PFSK-1 (cell line): Measurements from ENCODE around the gene LDLRAD3.
A peak's percentile ranks its signal among the peaks of the same experiment; 100 is the strongest.

ENCODE experiments used
- FOXP2 ChIP-seq: optimal IDR thresholded peaks from 2 replicates; pipeline ENCODE3; 2011; ENCODE audit warnings: borderline replicate concordance, control low read depth, inconsistent platforms; ENCODE audit not compliant: insufficient read depth; ENCODE audit errors: extremely low read length, extremely low read depth
- POLR2AphosphoS5 ChIP-seq: IDR thresholded peaks from 2 replicates; pipeline ENCODE4 v1.6.1; 2012; ENCODE audit warnings: low read depth, mild to moderate bottlenecking, control low read depth, low read length, moderate library complexity
- SIN3A ChIP-seq: IDR thresholded peaks from 2 replicates; pipeline ENCODE4 v1.6.1; 2012; ENCODE audit warnings: mild to moderate bottlenecking, low read length, moderate library complexity, borderline replicate concordance; ENCODE audit not compliant: insufficient read depth
- TAF1 ChIP-seq: IDR thresholded peaks from 2 replicates; pipeline ENCODE4 v1.6.1; 2012; ENCODE audit warnings: low read length, control low read depth, borderline replicate concordance; ENCODE audit not compliant: insufficient read depth
- TF ChIP-seq, protein P1 (sequence below), 2 experiments: IDR thresholded peaks; 2 replicates each; pipeline versions ENCODE4 v1.6.1 to v1.8.0; 2011 to 2012; ENCODE audit warnings: low read depth in 2 of 2, low read length in 2 of 2, control low read depth in 1 of 2, inconsistent platforms in 1 of 2, mild to moderate bottlenecking in 1 of 2, moderate library complexity in 1 of 2; ENCODE audit not compliant: insufficient read depth in 1 of 2

Gene LDLRAD3

DNA sequence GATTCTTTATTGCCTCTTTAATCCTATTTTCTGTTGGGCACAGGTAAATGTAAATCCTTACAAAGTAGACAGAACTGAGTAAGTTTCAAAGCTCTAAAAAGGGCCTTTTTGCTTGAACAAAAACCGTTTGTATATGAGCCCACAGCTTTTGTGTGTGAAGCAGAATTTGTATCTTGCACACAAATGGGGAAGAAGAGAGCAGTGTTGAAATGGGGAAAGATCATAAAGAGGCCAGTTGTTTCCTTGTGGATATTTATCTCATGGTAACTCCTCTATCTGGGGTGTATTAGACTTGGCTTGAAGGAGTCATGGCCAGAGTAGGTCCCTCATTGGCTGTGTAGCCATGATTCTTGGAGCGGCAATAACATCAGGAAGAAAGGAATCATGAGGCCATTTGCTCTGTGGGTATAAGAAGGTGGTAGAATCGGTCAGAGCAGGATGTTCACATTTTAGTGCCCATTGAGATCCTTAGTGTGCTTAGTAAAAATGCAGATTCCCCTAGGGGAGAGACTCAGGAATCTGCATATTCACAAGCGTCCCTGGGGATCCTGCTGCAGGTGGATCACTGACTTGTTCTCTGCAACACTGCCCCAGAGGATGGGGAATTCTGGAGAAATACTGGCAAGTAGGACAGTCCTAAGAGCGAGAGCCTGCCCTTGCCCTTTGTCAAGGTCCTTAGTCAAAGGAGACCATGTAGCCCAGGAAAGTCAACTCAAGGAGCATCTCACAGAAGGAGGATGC is 126.5 kb downstream of the LDLRAD3 start:
- no peak for TF ChIP-seq TAF1
- no peak for TF ChIP-seq POLR2AphosphoS5
- TF ChIP-seq SIN3A = no peak

DNA sequence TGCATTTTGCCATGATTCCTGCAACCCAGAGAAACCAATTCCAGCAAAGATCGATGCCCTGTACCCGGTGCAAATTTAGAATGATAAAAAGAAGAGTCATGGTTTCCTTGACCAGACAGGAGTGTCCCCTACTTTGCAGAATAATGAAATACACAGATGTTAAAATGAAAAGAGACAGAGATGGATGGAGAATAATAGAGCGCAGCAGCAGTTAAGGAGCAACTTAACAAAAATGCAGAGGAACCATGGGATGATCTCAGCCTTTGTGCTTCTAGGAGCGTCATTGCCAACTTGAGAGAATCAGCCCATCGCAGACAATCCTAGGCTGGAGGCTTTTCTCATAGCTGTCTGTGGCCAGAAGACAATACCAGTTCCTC is 127.1 kb downstream of the LDLRAD3 start:
- TF ChIP-seq, protein P1, sequence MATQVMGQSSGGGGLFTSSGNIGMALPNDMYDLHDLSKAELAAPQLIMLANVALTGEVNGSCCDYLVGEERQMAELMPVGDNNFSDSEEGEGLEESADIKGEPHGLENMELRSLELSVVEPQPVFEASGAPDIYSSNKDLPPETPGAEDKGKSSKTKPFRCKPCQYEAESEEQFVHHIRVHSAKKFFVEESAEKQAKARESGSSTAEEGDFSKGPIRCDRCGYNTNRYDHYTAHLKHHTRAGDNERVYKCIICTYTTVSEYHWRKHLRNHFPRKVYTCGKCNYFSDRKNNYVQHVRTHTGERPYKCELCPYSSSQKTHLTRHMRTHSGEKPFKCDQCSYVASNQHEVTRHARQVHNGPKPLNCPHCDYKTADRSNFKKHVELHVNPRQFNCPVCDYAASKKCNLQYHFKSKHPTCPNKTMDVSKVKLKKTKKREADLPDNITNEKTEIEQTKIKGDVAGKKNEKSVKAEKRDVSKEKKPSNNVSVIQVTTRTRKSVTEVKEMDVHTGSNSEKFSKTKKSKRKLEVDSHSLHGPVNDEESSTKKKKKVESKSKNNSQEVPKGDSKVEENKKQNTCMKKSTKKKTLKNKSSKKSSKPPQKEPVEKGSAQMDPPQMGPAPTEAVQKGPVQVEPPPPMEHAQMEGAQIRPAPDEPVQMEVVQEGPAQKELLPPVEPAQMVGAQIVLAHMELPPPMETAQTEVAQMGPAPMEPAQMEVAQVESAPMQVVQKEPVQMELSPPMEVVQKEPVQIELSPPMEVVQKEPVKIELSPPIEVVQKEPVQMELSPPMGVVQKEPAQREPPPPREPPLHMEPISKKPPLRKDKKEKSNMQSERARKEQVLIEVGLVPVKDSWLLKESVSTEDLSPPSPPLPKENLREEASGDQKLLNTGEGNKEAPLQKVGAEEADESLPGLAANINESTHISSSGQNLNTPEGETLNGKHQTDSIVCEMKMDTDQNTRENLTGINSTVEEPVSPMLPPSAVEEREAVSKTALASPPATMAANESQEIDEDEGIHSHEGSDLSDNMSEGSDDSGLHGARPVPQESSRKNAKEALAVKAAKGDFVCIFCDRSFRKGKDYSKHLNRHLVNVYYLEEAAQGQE (IDR thresholded peaks at IDR 0.05; ENCODE audit: insufficient read depth in 1 of 2, low read depth in 2 of 2, low read length in 2 of 2) = no peak
- TF ChIP-seq POLR2AphosphoS5 (no peak), FOXP2 (no peak), TAF1 (no peak), SIN3A (no peak)

DNA sequence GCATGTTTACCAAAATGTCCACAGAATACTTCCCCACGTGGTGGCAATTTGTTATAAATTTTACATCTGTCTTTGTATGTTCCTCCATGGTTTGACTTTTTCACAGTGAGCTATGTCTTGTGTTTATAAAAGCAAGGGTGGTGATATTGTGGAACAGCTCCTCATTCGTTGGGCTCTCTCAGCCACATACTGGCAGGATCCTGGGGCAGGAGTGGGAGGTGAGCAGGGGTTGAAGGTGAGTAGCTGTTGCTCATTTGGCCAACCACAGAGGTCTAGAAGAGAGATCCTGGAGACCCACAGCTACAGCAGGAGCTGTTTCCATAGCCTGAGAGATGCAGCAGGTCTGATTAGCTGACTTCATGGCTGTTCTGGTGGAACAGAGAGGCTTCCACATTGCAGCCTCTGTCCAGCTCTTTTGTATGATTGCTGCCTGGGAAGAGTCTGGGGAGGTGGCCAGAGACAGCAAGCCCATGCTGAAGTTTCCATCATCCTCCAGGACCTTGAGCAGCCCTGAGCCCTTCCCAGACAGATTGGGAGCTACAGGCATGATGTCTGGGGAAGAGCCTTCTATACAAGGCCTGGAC is 128.1 kb downstream of the LDLRAD3 start:
- TF ChIP-seq FOXP2 = no peak
- TF ChIP-seq, protein P1 (IDR thresholded peaks at IDR 0.05; ENCODE audit: insufficient read depth in 1 of 2, low read depth in 2 of 2, low read length in 2 of 2) = peak in 1 of 2 experiments; percentile 67; a peak in 2 of 4 replicates

DNA sequence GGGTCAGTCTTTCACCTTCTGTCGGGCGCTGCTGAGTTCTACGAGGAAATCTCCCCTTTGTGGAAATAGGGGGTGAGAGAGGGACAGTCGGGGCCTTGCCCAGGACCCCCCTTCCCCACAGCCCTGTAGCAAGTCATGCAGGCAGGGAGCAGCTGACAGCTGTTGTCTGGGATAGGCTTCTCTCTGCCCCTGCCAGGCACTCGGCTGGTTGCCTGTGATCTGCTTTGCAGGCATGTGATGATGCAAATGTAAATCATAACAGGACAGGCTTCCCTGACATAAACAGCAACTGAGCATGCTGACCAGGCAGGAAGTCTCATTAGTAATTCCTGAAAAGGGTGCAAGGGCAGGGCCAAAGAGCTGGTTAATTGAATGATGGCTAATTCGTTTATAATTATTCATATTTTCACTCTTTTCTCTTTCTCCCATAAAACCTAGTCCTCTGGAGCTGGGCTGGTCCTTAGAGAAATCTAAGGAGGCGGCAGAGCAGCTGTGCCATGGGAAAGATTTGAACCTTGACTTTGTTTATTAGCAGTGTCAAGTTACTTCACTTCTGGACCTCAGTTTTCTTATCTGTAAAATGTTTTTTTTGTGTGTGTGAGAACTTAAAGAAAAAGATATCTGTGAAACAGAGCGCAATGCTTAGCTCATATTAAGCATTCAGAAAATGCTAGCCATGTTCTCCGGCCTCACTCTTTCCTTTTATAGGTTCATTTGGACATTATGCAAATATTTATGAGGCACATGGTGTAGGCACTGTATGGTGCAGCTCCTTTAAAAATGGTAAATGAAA is 129.7 kb downstream of the LDLRAD3 start:
- TF ChIP-seq POLR2AphosphoS5 (no peak), FOXP2 (peak; percentile 93)

DNA sequence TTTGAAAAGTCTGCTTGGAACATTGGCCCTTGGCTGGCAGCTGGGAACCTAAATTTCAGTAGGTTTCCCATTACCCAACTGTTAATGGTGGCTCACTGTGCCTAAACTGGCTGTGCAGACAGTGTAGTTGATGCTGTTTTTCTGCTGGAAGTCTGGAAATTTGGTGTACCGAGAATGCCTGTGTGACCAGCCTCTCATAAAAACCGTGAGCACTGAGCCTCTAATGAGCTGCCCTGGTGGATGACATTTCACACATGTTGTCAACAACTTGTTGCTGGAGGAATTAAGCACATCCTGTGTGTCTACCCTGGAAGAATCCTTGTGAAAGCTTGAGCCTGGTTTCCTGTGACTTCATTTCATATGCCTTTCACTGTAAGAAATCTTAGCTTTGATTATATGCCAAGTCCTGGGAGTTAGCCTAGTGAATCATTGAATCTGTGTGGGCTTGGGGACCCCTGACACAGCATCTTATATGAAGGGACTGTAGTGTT is 131.1 kb downstream of the LDLRAD3 start:
- peak; percentile 97 for TF ChIP-seq FOXP2
- no peak for TF ChIP-seq TAF1
- no peak for TF ChIP-seq POLR2AphosphoS5
- TF ChIP-seq, protein P1 (IDR thresholded peaks at IDR 0.05; ENCODE audit: insufficient read depth in 1 of 2, low read depth in 2 of 2, low read length in 2 of 2) = 0 out of 4 replicates have a peak, but pooled peaks of 1 of the 2 experiments have one; percentile 25
- peak; percentile 48; the same call in 1 of the 2 replicates for TF ChIP-seq SIN3A
